Activated B cell treated with CpG ODN at 0.5 μM for 24 hours (primary cell): ENCODE measurements around the gene MMP17. TPM values are rescaled to one million over a fixed set of nuclear protein-coding genes. Genes with fewer than 3 reads are reported as not detected.

Experiments
- ATAC-seq: fragments of 200-7000 bp; cut with Tn5 transposase; one replicate; pipeline ENCODE4 v1.10.0; 2021; ENCODE audit warnings: low read depth, mild to moderate bottlenecking, moderate library complexity
- CTCF ChIA-PET: fragments of 350-600 bp; sonication (Branson Sonifier 250); formaldehyde crosslinking; loops from one replicate; lab custom pipeline; 2021; ENCODE audit warnings: antibody characterized with exemption; lab: Charles Lee
- POLR2A ChIA-PET: fragments of 350-600 bp; sonication (Branson Sonifier 250); formaldehyde crosslinking; loops from one replicate; lab custom pipeline; 2021; ENCODE audit warnings: antibody characterized with exemption; lab: Charles Lee
- DNase-seq: peaks from one replicate; pipeline ENCODE4 v3.0.0; 2022
- H3K27ac Mint-ChIP-seq: one replicate; pipeline ENCODE4 v1.8.0; 2020; ENCODE audit warnings: mixed read lengths
- H3K27me3 Mint-ChIP-seq: one replicate; pipeline ENCODE4 v1.8.0; 2021; ENCODE audit warnings: mixed read lengths
- H3K36me3 Mint-ChIP-seq: one replicate; pipeline ENCODE4 v1.8.0; 2021; ENCODE audit warnings: low read depth, mixed read lengths
- H3K4me1 Mint-ChIP-seq: one replicate; pipeline ENCODE4 v1.8.0; 2021; ENCODE audit warnings: mixed read lengths
- H3K4me3 Mint-ChIP-seq: one replicate; pipeline ENCODE4 v1.8.0; 2020; ENCODE audit warnings: mild to moderate bottlenecking, mixed read lengths
- H3K9me3 Mint-ChIP-seq: one replicate; pipeline ENCODE4 v1.8.0; 2020; ENCODE audit warnings: mixed read lengths
- intact Hi-C: fragments of 100-400 bp; cut with micrococcal nuclease; formaldehyde crosslinking; loops from one replicate; pipeline ENCODE4 v1.15.1; 2024
- total RNA-seq: library from RNA; stranded (reverse); gene quantifications from 2 replicates; pipeline ENCODE4 v1.2.3, GENCODE V29; 2022
- TF ChIP-seq, protein P1 (sequence below): fragments of 200-600 bp; IDR thresholded peaks from one replicate; pipeline ENCODE4 v1.8.0; 2022; ENCODE audit warnings: antibody characterized with exemption, mild to moderate bottlenecking

MMP17 gene
- total RNA-seq, 1 donor from 2014 or later: 11.3 TPM

DNA sequence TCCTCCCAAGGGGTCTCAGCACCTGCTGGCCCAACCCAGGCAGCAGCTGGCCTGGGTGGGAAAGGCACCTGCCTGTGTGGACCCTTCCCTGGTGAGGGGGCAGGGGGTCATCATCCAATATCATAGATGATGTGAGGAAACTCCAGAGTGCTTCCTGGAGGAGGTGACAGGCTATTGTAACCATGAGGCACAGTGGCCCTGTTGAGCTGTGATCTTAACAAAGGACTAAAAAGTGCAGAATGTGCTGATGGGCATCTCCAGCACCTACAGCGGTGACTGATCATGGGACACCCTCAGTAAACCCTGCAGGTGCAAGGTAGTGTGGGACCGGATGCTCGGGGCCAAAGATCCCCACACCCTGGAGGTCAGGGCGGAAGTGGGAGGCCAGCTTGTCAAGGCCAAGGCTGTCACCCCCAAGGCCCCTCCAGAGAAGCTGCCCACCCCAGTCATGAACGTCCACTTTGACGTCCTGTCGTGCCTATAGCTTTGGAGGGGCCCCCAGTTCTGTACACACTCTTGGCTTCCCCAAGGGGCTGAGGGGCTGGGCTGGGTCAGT is 7.5 kb downstream of the MMP17 start:
- Mint-ChIP-seq H3K9me3 (no peaks in the 10 kb centered on the region), H3K36me3 (peaks cover 2% of the 10 kb centered on the region), H3K4me1 (peaks cover 5% of the 10 kb centered on the region), H3K4me3 (no peak overlapping the region), H3K27ac (no peak overlapping the region), H3K27me3 (peaks cover 7% of the 10 kb centered on the region)
- DNase-seq (no peak), ATAC-seq (no peak)
- POLR2A ChIA-PET: interaction anchor here (0.7 to 0.8 kb wide), 2 partner anchors 80 to 114 kb away, joined by 3 read pairs; partner anchors contain the start of gene EP400
- intact Hi-C loops: no loop called here
- CTCF ChIA-PET: interaction anchor here (1.6 kb wide), 1 partner anchor 114 kb away, joined by 4 read pairs; the partner anchor contains the start of gene EP400
- TF ChIP-seq, protein P1, sequence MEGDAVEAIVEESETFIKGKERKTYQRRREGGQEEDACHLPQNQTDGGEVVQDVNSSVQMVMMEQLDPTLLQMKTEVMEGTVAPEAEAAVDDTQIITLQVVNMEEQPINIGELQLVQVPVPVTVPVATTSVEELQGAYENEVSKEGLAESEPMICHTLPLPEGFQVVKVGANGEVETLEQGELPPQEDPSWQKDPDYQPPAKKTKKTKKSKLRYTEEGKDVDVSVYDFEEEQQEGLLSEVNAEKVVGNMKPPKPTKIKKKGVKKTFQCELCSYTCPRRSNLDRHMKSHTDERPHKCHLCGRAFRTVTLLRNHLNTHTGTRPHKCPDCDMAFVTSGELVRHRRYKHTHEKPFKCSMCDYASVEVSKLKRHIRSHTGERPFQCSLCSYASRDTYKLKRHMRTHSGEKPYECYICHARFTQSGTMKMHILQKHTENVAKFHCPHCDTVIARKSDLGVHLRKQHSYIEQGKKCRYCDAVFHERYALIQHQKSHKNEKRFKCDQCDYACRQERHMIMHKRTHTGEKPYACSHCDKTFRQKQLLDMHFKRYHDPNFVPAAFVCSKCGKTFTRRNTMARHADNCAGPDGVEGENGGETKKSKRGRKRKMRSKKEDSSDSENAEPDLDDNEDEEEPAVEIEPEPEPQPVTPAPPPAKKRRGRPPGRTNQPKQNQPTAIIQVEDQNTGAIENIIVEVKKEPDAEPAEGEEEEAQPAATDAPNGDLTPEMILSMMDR: no peak

DNA sequence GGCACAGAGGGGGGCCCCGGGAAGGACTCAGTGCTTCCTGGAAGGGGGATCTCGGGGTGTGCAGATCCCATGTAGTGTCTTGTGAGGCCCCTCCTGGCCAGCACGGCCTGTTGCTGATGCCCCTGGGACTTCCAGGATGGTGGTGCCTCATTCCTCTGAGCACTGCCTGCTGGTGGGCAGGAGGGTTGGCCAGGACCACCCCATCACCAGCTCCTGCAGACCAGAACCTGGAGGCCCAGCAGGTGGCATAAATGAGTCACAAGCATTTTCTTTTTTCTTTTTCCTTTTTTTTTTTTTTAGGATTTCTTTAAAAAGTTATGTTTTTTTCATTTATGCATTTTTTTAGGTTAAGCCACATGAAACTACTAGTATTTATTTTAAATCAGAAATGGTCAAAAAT is 8.0 kb downstream of the MMP17 start:
- no peak for ATAC-seq
- POLR2A ChIA-PET: interaction anchor here (0.7 to 0.8 kb wide), 2 partner anchors 79 to 113 kb away, joined by 3 read pairs; partner anchors contain the start of gene EP400

DNA sequence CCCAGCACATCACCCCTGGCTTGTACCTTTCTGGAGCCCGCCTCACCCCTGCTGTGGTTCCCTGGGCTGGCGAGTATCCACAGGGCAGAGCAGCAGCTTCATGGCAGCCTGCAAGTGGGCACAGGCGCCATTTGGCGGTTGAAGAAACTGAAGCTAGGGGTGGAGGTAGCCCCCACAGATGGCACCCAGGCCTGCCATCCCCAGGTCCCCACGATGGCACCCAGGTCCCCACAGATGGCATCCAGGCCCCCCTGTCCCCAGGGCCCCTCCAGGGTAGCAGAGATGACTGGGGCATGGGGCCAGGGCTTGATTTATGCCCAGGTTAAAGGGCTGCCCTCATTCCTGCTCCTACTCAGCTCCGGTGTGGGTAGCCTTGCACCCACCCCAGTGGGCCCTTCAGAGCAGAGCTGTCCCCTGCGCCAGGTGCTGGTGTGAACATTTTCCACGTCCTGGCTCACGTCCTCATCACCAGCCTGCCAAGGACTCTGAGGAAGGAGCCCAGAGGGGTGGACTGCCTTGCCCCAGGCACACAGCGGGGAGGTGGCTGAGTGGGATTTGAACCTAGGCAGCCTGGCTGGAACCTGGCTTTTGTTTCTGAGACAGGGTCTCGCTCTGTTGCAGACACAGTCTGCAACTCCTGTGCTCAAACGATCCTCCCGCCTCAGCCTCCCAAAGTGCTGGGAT is 8.7 kb downstream of the MMP17 start:
- DNase-seq: no peak
- peaks cover 3% of the 10 kb centered on the region for H3K36me3 Mint-ChIP-seq
- no peak for ATAC-seq
- H3K27me3 Mint-ChIP-seq: peaks cover 7% of the 10 kb centered on the region
- H3K4me3 Mint-ChIP-seq: no peak overlapping the region
- CTCF ChIA-PET: interaction anchor here (1.6 kb wide), 1 partner anchor 113 kb away, joined by 4 read pairs; the partner anchor contains the start of gene EP400
- intact Hi-C loops: no loop called here
- H3K4me1 Mint-ChIP-seq: no peaks in the 10 kb centered on the region
- TF ChIP-seq, protein P1: no peak
- POLR2A ChIA-PET: interaction anchor here (0.8 kb wide), 1 partner anchor 113 kb away, joined by 3 read pairs; the partner anchor contains the start of gene EP400
- H3K9me3 Mint-ChIP-seq: no peaks in the 10 kb centered on the region
- no peak overlapping the region for H3K27ac Mint-ChIP-seq

More for the DNA sequence above, 8.0 kb downstream of the MMP17 start:
- no peak for DNase-seq
- Mint-ChIP-seq H3K4me1 (peaks cover under 1% of the 10 kb centered on the region), H3K4me3 (no peak overlapping the region), H3K27me3 (peaks cover 7% of the 10 kb centered on the region), H3K36me3 (peaks cover 2% of the 10 kb centered on the region), H3K9me3 (no peaks in the 10 kb centered on the region), H3K27ac (no peak overlapping the region)
- TF ChIP-seq, protein P1: no peak
- intact Hi-C loops: no loop called here
- CTCF ChIA-PET: interaction anchor here (1.6 kb wide), 1 partner anchor 114 kb away, joined by 4 read pairs; the partner anchor contains the start of gene EP400

DNA sequence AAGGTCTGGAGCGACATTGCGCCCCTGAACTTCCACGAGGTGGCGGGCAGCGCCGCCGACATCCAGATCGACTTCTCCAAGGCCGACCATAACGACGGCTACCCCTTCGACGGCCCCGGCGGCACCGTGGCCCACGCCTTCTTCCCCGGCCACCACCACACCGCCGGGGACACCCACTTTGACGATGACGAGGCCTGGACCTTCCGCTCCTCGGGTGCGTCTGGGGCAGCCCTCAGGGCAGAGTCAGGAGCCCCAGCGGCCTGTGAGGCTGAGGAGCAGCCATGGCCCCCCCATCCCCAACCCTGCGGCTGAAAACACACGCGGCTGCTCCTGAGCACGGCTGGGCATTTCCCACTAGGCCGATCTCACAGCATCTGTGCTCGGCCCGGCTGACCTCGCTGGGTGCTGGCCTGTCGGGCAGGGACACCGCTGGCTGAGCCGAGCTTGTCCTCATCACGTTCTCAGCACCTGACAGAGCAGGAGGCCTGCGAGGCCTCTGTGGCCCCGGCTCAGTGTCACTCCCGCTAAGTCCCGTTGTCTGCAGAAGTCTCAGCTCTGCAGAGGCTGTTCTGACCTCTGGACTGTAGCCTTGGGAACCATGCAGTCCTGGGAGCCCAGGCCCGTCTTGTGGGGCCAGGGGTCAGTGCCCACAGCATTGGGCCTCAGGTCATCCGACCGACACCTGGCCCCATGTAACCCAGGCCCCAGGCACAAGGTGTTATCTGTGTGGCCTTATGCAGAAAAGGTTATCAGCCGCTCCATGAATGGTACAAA is 12.6 kb downstream of the MMP17 start:
- H3K4me1 Mint-ChIP-seq: no peaks in the 10 kb centered on the region
- POLR2A ChIA-PET: no interaction called here

More for the DNA sequence above, 12.6 kb downstream of the MMP17 start:
- ATAC-seq: no peak
- intact Hi-C loops: no loop called here
- TF ChIP-seq, protein P1: no peak
- Mint-ChIP-seq H3K9me3 (no peaks in the 10 kb centered on the region), H3K27ac (no peak overlapping the region), H3K27me3 (no peaks in the 10 kb centered on the region), H3K36me3 (peaks cover 8% of the 10 kb centered on the region), H3K4me3 (no peak overlapping the region)
- DNase-seq: no peak
- CTCF ChIA-PET: no interaction called here
